K562 (cell line): ENCODE data around the gene TRPC4AP. TPM values are rescaled to one million over a fixed set of nuclear protein-coding genes. Genes with fewer than 3 reads are reported as not detected.

Source experiments
- ATAC-seq: fragments of 200-7000 bp; cut with Tn5 transposase; 3 replicates; pipeline ENCODE4 v1.9.1; 2020; ENCODE audit warnings: moderate library complexity
- BruUV-seq: library from RNA; stranded (reverse); fragments of 400-500 nt; replicated peaks from 2 replicates; lab custom pipeline; 2021; lab: Mats Ljungman, UMichigan
- CTCF ChIA-PET: fragments of 300-600 bp; formaldehyde crosslinking; extraction: SDS; loops from one replicate; lab custom pipeline; 2021; ENCODE audit warnings: low intra/inter-chr PET ratio; lab: Yijun Ruan, JAX
- POLR2A ChIA-PET: fragments of 300-600, 350-650 bp; sonication (Branson Sonifier 250); formaldehyde crosslinking; extraction: SDS; loops from one replicate; lab custom pipeline; 2021; ENCODE audit warnings: antibody characterized with exemption, inconsistent platforms; lab: Yijun Ruan, JAX
- DNase-seq, 4 experiments: peaks; one replicate each; pipeline versions ENCODE4 v3.0.0 to v3.0.0-alpha.2; 2011 to 2018; ENCODE audit warnings: low spot score in 3 of 4, mixed read lengths in 3 of 4; ENCODE audit errors: extremely low read depth in 1 of 4
- FAIRE-seq: peaks from 2 replicates; lab custom pipeline; 2011; peaks lifted over from hg19 to GRCh38; lab: Jason Lieb, UNC
- H2AFZ ChIP-seq: 2 replicates; pipeline ENCODE4 v1.6.0; 2011; ENCODE audit warnings: low read depth, low read length, control low read depth, inconsistent platforms
- H3K27ac ChIP-seq: fragments of 200-600 bp; 3 replicates; pipeline ENCODE4 v1.8.0; 2011; ENCODE audit warnings: low read depth, mild to moderate bottlenecking, control low read depth, inconsistent platforms, low read length, moderate library complexity, mixed read lengths; ENCODE audit errors: extremely low read depth
- H3K27me3 ChIP-seq, 2 experiments: fragments of 300-600 bp in 1 of 2; 2 replicates in 1 of 2; 3 replicates in 1 of 2; pipeline versions ENCODE4 v1.6.0 to v1.8.0; 2011; ENCODE audit warnings: inconsistent platforms in 2 of 2, low read length in 2 of 2, mild to moderate bottlenecking in 1 of 2, mixed read lengths in 1 of 2, moderate library complexity in 1 of 2; ENCODE audit not compliant: control insufficient read depth in 2 of 2, insufficient read depth in 2 of 2
- H3K36me3 ChIP-seq: fragments of 300-600 bp; 3 replicates; pipeline ENCODE4 v1.8.0; 2011; ENCODE audit warnings: mild to moderate bottlenecking, low read length, inconsistent platforms; ENCODE audit not compliant: control insufficient read depth, insufficient read depth
- H3K4me1 ChIP-seq, 2 experiments: fragments of 200-600 bp in 1 of 2; replicated peaks in 1 of 2; 2 replicates in 1 of 2; 3 replicates in 1 of 2; pipeline versions ENCODE4 v1.5.1 to v1.8.0; 2011; ENCODE audit warnings: inconsistent platforms in 2 of 2, low read length in 2 of 2, mild to moderate bottlenecking in 1 of 2, mixed read lengths in 1 of 2, moderate library complexity in 1 of 2; ENCODE audit not compliant: control insufficient read depth in 2 of 2, insufficient read depth in 2 of 2
- H3K4me2 ChIP-seq: 2 replicates; pipeline ENCODE4 v1.6.1; 2011; ENCODE audit warnings: low read length, control low read depth, inconsistent platforms, mixed read lengths; ENCODE audit not compliant: insufficient read depth
- H3K4me3 ChIP-seq: fragments of 200-600 bp; sonication (generic), shearing (Covaris generic); 2 replicates; pipeline ENCODE4 v1.5.1; 2016; ENCODE audit warnings: control low read depth, inconsistent platforms
- H3K79me2 ChIP-seq: fragments of 200-600 bp; 3 replicates; pipeline ENCODE4 v1.8.0; 2011; ENCODE audit warnings: low read length, inconsistent platforms; ENCODE audit not compliant: control insufficient read depth, insufficient read depth
- H3K9ac ChIP-seq, 2 experiments: 2 replicates each; pipeline versions ENCODE4 v1.6.0 to v1.6.1; 2011; ENCODE audit warnings: low read depth in 2 of 2, low read length in 2 of 2, control low read depth in 1 of 2, inconsistent platforms in 1 of 2, mild to moderate bottlenecking in 1 of 2, mixed read lengths in 1 of 2; ENCODE audit not compliant: insufficient read depth in 1 of 2
- H3K9me1 ChIP-seq: one replicate; pipeline ENCODE4 v1.6.0; 2011; ENCODE audit warnings: inconsistent platforms, mild to moderate bottlenecking, low read length, moderate library complexity; ENCODE audit not compliant: control insufficient read depth, insufficient read depth
- H3K9me3 ChIP-seq: replicated peaks from 2 replicates; pipeline ENCODE4 v1.5.1; 2011; ENCODE audit warnings: low read depth, low read length, inconsistent platforms; ENCODE audit not compliant: control insufficient read depth, insufficient read depth
- H4K20me1 ChIP-seq: replicated peaks from 2 replicates; pipeline ENCODE4 v1.6.1; 2011; ENCODE audit warnings: low read length, inconsistent platforms, mixed read lengths; ENCODE audit not compliant: control insufficient read depth, insufficient read depth
- DPF2 ChIP-seq: fragments of 450-650 bp; IDR thresholded peaks from 2 replicates; pipeline ENCODE4 v1.6.1; 2016
- EP300 ChIP-seq: IDR thresholded peaks from 2 replicates; pipeline ENCODE4 v1.6.1; 2012; ENCODE audit warnings: low read length, improper control_type of control experiment
- NFATC3 ChIP-seq: fragments of 450-650 bp; IDR thresholded peaks from 2 replicates; pipeline ENCODE4 v1.6.1; 2017; ENCODE audit warnings: mild to moderate bottlenecking
- RB1 ChIP-seq: fragments of 450-650 bp; IDR thresholded peaks from 2 replicates; pipeline ENCODE4 v1.6.1; 2017; ENCODE audit warnings: low read depth, mild to moderate bottlenecking
- SIX5 ChIP-seq, 2 experiments: IDR thresholded peaks; 2 replicates each; pipeline ENCODE4 v1.6.1; 2011; ENCODE audit warnings: low read length in 2 of 2, borderline replicate concordance in 1 of 2, low read depth in 1 of 2, mild to moderate bottlenecking in 1 of 2, moderate library complexity in 1 of 2; ENCODE audit not compliant: insufficient read depth in 1 of 2
- TCF7L2 ChIP-seq: fragments of 150-350 bp; IDR thresholded peaks from 2 replicates; pipeline ENCODE4 v1.6.1; 2016; ENCODE audit warnings: low read depth, mild to moderate bottlenecking, low read length, moderate library complexity
- ZNF79 ChIP-seq: fragments of 250-450 bp; sonication (Bioruptor Pico); IDR thresholded peaks from 2 replicates; pipeline ENCODE4 v1.4.0; 2020; ENCODE audit warnings: low read depth, mild to moderate bottlenecking, moderate library complexity
- WGBS: fragments of 100-300 bp; shearing (Covaris generic); methylation state at CpG from one replicate; pipeline ENCODE4 v1.1.6; 2016; ENCODE audit warnings: low coverage, mixed read lengths; ENCODE audit not compliant: insufficient coverage; ENCODE audit errors: missing lambda C conversion rate; 5-methylcytosine and 5-hydroxymethylcytosine counted together
- in situ Hi-C: fragments of 300-500 bp; cut with MboI; formaldehyde crosslinking; loops from 4 replicates; pipeline ENCODE4 v1.15.0; 2018; ENCODE audit warnings: inconsistent platforms, mixed read lengths
- intact Hi-C: fragments of 100-400 bp; cut with micrococcal nuclease; formaldehyde crosslinking; loops from 2 replicates; pipeline ENCODE4 v1.14.2; 2022
- polyA plus RNA-seq, 8 experiments: library from polyadenylated mRNA; depleted of rRNA in 4 of 8; stranded (reverse) in 5 of 8; unstranded in 3 of 8; fragments of >200 nt; fragmentation: Nextera tagmentation in 2 of 8; fragmentation: Illumina TruSeq in 1 of 8; extraction: Ambion mirVana in 2 of 8; extraction: Trizol in 1 of 8; gene quantifications; 2 replicates each; pipeline versions ENCODE4 v1.2.1 to v1.2.3, GENCODE V29; 2011 to 2014; ENCODE audit warnings: inconsistent platforms in 1 of 8, missing spikeins in 1 of 8
- total RNA-seq, 7 experiments: library from RNA; depleted of rRNA in 6 of 7; stranded (reverse); fragments of >200 nt in 6 of 7; fragmentation: Illumina TruSeq in 2 of 7; extraction: Trizol in 2 of 7; gene quantifications; 2 replicates each; pipeline versions ENCODE4 v1.2.1 to v1.2.3, GENCODE V29; 2011 to 2021; ENCODE audit warnings: low replicate concordance in 1 of 7
- TF ChIP-seq, protein P1 (sequence below): IDR thresholded peaks from 2 replicates; pipeline ENCODE4 v1.6.1; 2016; ENCODE audit warnings: missing genetic modification characterization, missing compliant biosample characterization

TRPC4AP gene
- total and polyA plus RNA-seq, 9 of the 15 experiments (the other 6 are each of a cell fraction or from before 2014, with no cell fraction given), result 2.3 to 70.3 (median 33.3) TPM

DNA sequence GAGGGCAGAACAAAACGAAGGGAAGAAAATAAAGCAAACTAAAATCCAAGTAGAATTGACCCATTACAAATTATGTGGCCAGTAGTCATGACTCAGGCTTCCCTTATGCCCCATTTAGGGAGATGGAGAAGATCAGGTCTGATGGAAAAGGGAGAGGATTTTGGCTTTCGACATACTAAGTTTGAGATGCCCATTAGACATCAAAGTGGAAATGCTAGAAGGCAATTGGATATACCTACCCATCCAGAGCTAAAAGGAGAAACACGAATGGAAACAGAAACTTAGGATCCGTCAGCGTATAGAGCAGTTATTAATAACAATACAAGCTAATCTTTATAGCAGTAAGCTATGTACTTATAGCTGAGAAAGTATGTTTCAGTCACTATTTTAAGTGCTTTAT is 4.8 kb downstream of the TRPC4AP start:
- FAIRE-seq (no peak), ATAC-seq (no peak)
- H3K9ac ChIP-seq, result no peak overlapping the region
- no peak overlapping the region for H3K27ac ChIP-seq
- no TSS peak for BruUV-seq
- no peaks in the 10 kb centered on the region for H4K20me1 ChIP-seq
- in situ Hi-C loops, result no loop called here
- no peak overlapping the region for H3K4me2 ChIP-seq
- POLR2A ChIA-PET, result no interaction called here
- WGBS, result 82% methylated on average over 5 of the region's 5 CpGs
- H3K9me1 ChIP-seq, result no peaks in the 10 kb centered on the region
- no peaks in the 10 kb centered on the region for H3K9me3 ChIP-seq
- TF ChIP-seq, protein P1, sequence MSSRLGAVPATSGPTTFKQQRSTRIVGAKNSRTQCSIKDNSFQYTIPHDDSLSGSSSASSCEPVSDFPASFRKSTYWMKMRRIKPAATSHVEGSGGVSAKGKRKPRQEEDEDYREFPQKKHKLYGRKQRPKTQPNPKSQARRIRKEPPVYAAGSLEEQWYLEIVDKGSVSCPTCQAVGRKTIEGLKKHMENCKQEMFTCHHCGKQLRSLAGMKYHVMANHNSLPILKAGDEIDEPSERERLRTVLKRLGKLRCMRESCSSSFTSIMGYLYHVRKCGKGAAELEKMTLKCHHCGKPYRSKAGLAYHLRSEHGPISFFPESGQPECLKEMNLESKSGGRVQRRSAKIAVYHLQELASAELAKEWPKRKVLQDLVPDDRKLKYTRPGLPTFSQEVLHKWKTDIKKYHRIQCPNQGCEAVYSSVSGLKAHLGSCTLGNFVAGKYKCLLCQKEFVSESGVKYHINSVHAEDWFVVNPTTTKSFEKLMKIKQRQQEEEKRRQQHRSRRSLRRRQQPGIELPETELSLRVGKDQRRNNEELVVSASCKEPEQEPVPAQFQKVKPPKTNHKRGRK, result no peak
- TF ChIP-seq RB1, result no peak
- no peak for TF ChIP-seq ZNF79 (CRISPR knock-in tag)
- TF ChIP-seq NFATC3, result no peak
- TF ChIP-seq DPF2, result no peak
- no peak for TF ChIP-seq SIX5 (IDR thresholded peaks at IDR 0.05; ENCODE audit: borderline replicate concordance in 1 of 2, insufficient read depth in 1 of 2, low read depth in 1 of 2, low read length in 2 of 2)
- TF ChIP-seq EP300, result no peak
- TF ChIP-seq TCF7L2, result no peak
- TF ChIP-seq, all 486 proteins: peak for 0
- peaks cover 21% of the 10 kb centered on the region for H3K36me3 ChIP-seq
- no peak for DNase-seq
- H3K4me3 ChIP-seq, result no peak overlapping the region
- intact Hi-C loops, result no loop called here
- no peak overlapping the region for H2AFZ ChIP-seq
- peaks cover 3 to 5% of the 10 kb centered on the region in 2 experiments for H3K4me1 ChIP-seq
- H3K79me2 ChIP-seq, result peaks cover 90% of the 10 kb centered on the region
- H3K27me3 ChIP-seq, result no peaks in the 10 kb centered on the region
- CTCF ChIA-PET, result no interaction called here
